WTC11 (cell line): ENCODE data around the gene TYSND1. TPM values are rescaled to one million over a fixed set of nuclear protein-coding genes. Genes with fewer than 3 reads are reported as not detected.

ENCODE experiments used
- ATAC-seq: fragments of 200-7000 bp; cut with Tn5 transposase; 2 replicates; pipeline ENCODE4 v1.10.0; 2021; ENCODE audit warnings: mild to moderate bottlenecking, moderate library complexity
- CTCF ChIA-PET: fragments of 300-600 bp; sonication (Branson Sonifier 250); formaldehyde crosslinking; loops from one replicate; lab custom pipeline; 2021; ENCODE audit warnings: antibody characterized with exemption; lab: Charles Lee
- POLR2A ChIA-PET: fragments of 350-600 bp; sonication (Branson Sonifier 250); formaldehyde crosslinking; loops from one replicate; lab custom pipeline; 2021; ENCODE audit warnings: antibody characterized with exemption; lab: Charles Lee
- DNase-seq: peaks from one replicate; pipeline ENCODE4 v3.0.0; 2021; ENCODE audit warnings: low spot score
- H3K27ac Mint-ChIP-seq: 2 replicates; pipeline ENCODE4 v1.8.0; 2021; ENCODE audit warnings: mixed read lengths
- H3K27me3 Mint-ChIP-seq: 2 replicates; pipeline ENCODE4 v1.8.0; 2021; ENCODE audit warnings: low read depth, mild to moderate bottlenecking, moderate library complexity, mixed read lengths
- H3K36me3 Mint-ChIP-seq: 2 replicates; pipeline ENCODE4 v1.8.0; 2021; ENCODE audit warnings: mixed read lengths
- H3K4me1 Mint-ChIP-seq: 2 replicates; pipeline ENCODE4 v1.8.0; 2022; ENCODE audit warnings: mixed read lengths
- H3K4me3 Mint-ChIP-seq: 2 replicates; pipeline ENCODE4 v1.8.0; 2021; ENCODE audit warnings: mild to moderate bottlenecking, moderate library complexity, mixed read lengths
- H3K9me3 Mint-ChIP-seq: 2 replicates; pipeline ENCODE4 v1.8.0; 2021; ENCODE audit warnings: mixed read lengths
- ARID4B ChIP-seq: sonication (generic); formaldehyde crosslinking; IDR thresholded peaks from 2 replicates; pipeline ENCODE4 v1.8.0; 2023; ENCODE audit warnings: missing genetic modification reagents, mild to moderate bottlenecking, borderline replicate concordance
- ATF2 ChIP-seq: sonication (generic); formaldehyde crosslinking; IDR thresholded peaks from 2 replicates; pipeline ENCODE4 v1.8.1; 2022; ENCODE audit warnings: low read depth, missing genetic modification reagents, borderline replicate concordance
- CBFB ChIP-seq: sonication (generic); formaldehyde crosslinking; IDR thresholded peaks from 2 replicates; pipeline ENCODE4 v1.8.1; 2022; ENCODE audit warnings: mild to moderate bottlenecking, low read depth, missing genetic modification reagents
- CDX4 ChIP-seq: fragments of 250-450 bp; sonication (Bioruptor Pico); IDR thresholded peaks from 2 replicates; pipeline ENCODE4 v1.9.0; 2021; ENCODE audit warnings: moderate library complexity, mild to moderate bottlenecking, inconsistent platforms, borderline replicate concordance
- ELF4 ChIP-seq: sonication (generic); formaldehyde crosslinking; IDR thresholded peaks from 2 replicates; pipeline ENCODE4 v1.8.1; 2022; ENCODE audit warnings: low read depth, mild to moderate bottlenecking, moderate library complexity, missing genetic modification reagents
- ETV6 ChIP-seq: sonication (generic); formaldehyde crosslinking; IDR thresholded peaks from 2 replicates; pipeline ENCODE4 v1.8.1; 2022; ENCODE audit warnings: mild to moderate bottlenecking, missing genetic modification reagents
- FOXK1 ChIP-seq: sonication (generic); formaldehyde crosslinking; IDR thresholded peaks from 2 replicates; pipeline ENCODE4 v1.8.0; 2022; ENCODE audit warnings: mild to moderate bottlenecking, moderate library complexity, missing genetic modification reagents
- GRHL2 ChIP-seq: fragments of 250-450 bp; sonication (Bioruptor Pico); IDR thresholded peaks from 2 replicates; pipeline ENCODE4 v1.8.0; 2022; ENCODE audit warnings: mild to moderate bottlenecking, moderate library complexity; ENCODE audit not compliant: insufficient replicate concordance, severe bottlenecking
- GTF2I ChIP-seq: fragments of 250-450 bp; sonication (Bioruptor Pico); conservative IDR thresholded peaks from 2 replicates; pipeline ENCODE4 v1.4.0; 2021; ENCODE audit warnings: mild to moderate bottlenecking
- HMGXB4 ChIP-seq: sonication (generic); formaldehyde crosslinking; IDR thresholded peaks from 2 replicates; pipeline ENCODE4 v1.8.1; 2023; ENCODE audit warnings: mild to moderate bottlenecking, moderate library complexity, missing genetic modification reagents
- IRF2 ChIP-seq: sonication (generic); formaldehyde crosslinking; IDR thresholded peaks from 2 replicates; pipeline ENCODE4 v1.8.0; 2022; ENCODE audit warnings: low read depth, missing genetic modification reagents, borderline replicate concordance
- NFYB ChIP-seq: sonication (generic); formaldehyde crosslinking; conservative IDR thresholded peaks from 2 replicates; pipeline ENCODE4 v1.8.0; 2022; ENCODE audit warnings: low read depth, missing genetic modification reagents
- NR1H2 ChIP-seq: sonication (generic); formaldehyde crosslinking; IDR thresholded peaks from 2 replicates; pipeline ENCODE4 v1.9.0; 2021; ENCODE audit warnings: mild to moderate bottlenecking, moderate library complexity, missing genetic modification reagents
- RELA ChIP-seq: sonication (generic); formaldehyde crosslinking; IDR thresholded peaks from 2 replicates; pipeline ENCODE4 v1.8.1; 2022; ENCODE audit warnings: missing genetic modification reagents, mild to moderate bottlenecking, borderline replicate concordance
- SMAD3 ChIP-seq: sonication (generic); formaldehyde crosslinking; IDR thresholded peaks from 2 replicates; pipeline ENCODE4 v1.8.0; 2022; ENCODE audit warnings: missing genetic modification reagents, mild to moderate bottlenecking, borderline replicate concordance
- SMAD4 ChIP-seq: sonication (generic); formaldehyde crosslinking; IDR thresholded peaks from 2 replicates; pipeline ENCODE4 v1.8.0; 2022; ENCODE audit warnings: mild to moderate bottlenecking, missing genetic modification reagents
- TCF7 ChIP-seq: sonication (generic); formaldehyde crosslinking; IDR thresholded peaks from 2 replicates; pipeline ENCODE4 v1.8.0; 2022; ENCODE audit warnings: mild to moderate bottlenecking, low read depth, missing genetic modification reagents, moderate library complexity
- TP53 ChIP-seq: sonication (generic); formaldehyde crosslinking; IDR thresholded peaks from 2 replicates; pipeline ENCODE4 v1.8.1; 2023; ENCODE audit warnings: mild to moderate bottlenecking, missing genetic modification reagents
- ZMAT4 ChIP-seq: fragments of 250-450 bp; sonication (Bioruptor Pico); IDR thresholded peaks from 2 replicates; pipeline ENCODE4 v1.9.0; 2021; ENCODE audit warnings: mild to moderate bottlenecking
- ZNF317 ChIP-seq: sonication (generic); formaldehyde crosslinking; IDR thresholded peaks from 2 replicates; pipeline ENCODE4 v1.8.1; 2023; ENCODE audit warnings: low read depth, mild to moderate bottlenecking, moderate library complexity, missing genetic modification reagents, borderline replicate concordance
- ZNF396 ChIP-seq: fragments of 250-450 bp; sonication (Bioruptor Pico); IDR thresholded peaks from 2 replicates; pipeline ENCODE4 v1.8.0; 2021; ENCODE audit warnings: mild to moderate bottlenecking, moderate library complexity, borderline replicate concordance
- ZNF416 ChIP-seq: fragments of 250-450 bp; sonication (Bioruptor Pico); IDR thresholded peaks from 2 replicates; pipeline ENCODE4 v1.9.0; 2021; ENCODE audit warnings: mild to moderate bottlenecking, inconsistent platforms
- ZSCAN18 ChIP-seq: fragments of 250-450 bp; sonication (Bioruptor Pico); IDR thresholded peaks from 2 replicates; pipeline ENCODE4 v2.1.2; 2022; ENCODE audit warnings: mild to moderate bottlenecking, moderate library complexity
- total RNA-seq: library from RNA; stranded (reverse); gene quantifications from 3 replicates; pipeline ENCODE4 v1.2.3, GENCODE V29; 2021

Gene TYSND1
- total RNA-seq, 1 experiment from 2014 or later, result 18.9 TPM

GRCh38 chr10:70093335-70093944 is 53.1 kb downstream of the TYSND1 start:
- ATAC-seq (no peak), DNase-seq (no peak)
- TF ChIP-seq ATF2 (CRISPR knock-in tag) (no peak), GTF2I (no peak), CBFB (CRISPR knock-in tag) (no peak), ARID4B (no peak), ZNF416 (CRISPR knock-in tag) (no peak), HMGXB4 (CRISPR knock-in tag) (no peak), IRF2 (no peak)
- ChIA-PET POLR2A (no interaction called here), CTCF (interaction anchor here (0.6 to 1.8 kb wide), 4 partner anchors 14 to 1605 kb away, joined by 3 to 12 read pairs (median 4); no protein-coding TSS in a partner anchor)
- H3K4me3 Mint-ChIP-seq, result no peak overlapping the region
- H3K4me1 Mint-ChIP-seq, result no peaks in the 10 kb centered on the region
- H3K9me3 Mint-ChIP-seq, result no peaks in the 10 kb centered on the region
- peaks cover 26% of the 10 kb centered on the region for H3K36me3 Mint-ChIP-seq
- H3K27ac Mint-ChIP-seq, result no peak overlapping the region
- H3K27me3 Mint-ChIP-seq, result no peaks in the 10 kb centered on the region

- H3K27me3 Mint-ChIP-seq, result no peaks in the 10 kb centered on the region
- H3K27ac Mint-ChIP-seq, result no peak overlapping the region
- ChIA-PET CTCF (interaction anchor here (0.7 kb wide), 1 partner anchor 357 kb away, joined by 3 read pairs; no protein-coding TSS in a partner anchor), POLR2A (no interaction called here)
- H3K4me3 Mint-ChIP-seq, result no peak overlapping the region
- no peak for ATAC-seq
- no peak for TF ChIP-seq NR1H2 (CRISPR knock-in tag)
- no peak for TF ChIP-seq TP53 (CRISPR knock-in tag)
- no peak for TF ChIP-seq FOXK1 (CRISPR knock-in tag)
- no peak for TF ChIP-seq ZNF317 (CRISPR knock-in tag)
- no peak for TF ChIP-seq ETV6 (CRISPR knock-in tag)
- no peak for TF ChIP-seq IRF2
- no peak for TF ChIP-seq ZNF396 (CRISPR knock-in tag)
- TF ChIP-seq ZMAT4 (CRISPR knock-in tag), result no peak
- TF ChIP-seq SMAD4 (CRISPR knock-in tag), result no peak
- no peak for TF ChIP-seq RELA (CRISPR knock-in tag)
- TF ChIP-seq GTF2I, result no peak
- no peak for TF ChIP-seq ZSCAN18 (CRISPR knock-in tag)
- TF ChIP-seq HMGXB4 (CRISPR knock-in tag), result no peak
- TF ChIP-seq ELF4 (CRISPR knock-in tag), result no peak
- no peak for TF ChIP-seq NFYB (CRISPR knock-in tag)
- no peak for TF ChIP-seq SMAD3 (CRISPR knock-in tag)
- no peak for TF ChIP-seq TCF7
- no peak for TF ChIP-seq CDX4
- no peak for TF ChIP-seq GRHL2 (CRISPR knock-in tag)
- no peak for DNase-seq
- no peaks in the 10 kb centered on the region for H3K9me3 Mint-ChIP-seq
- H3K36me3 Mint-ChIP-seq, result peaks cover 26% of the 10 kb centered on the region
- H3K4me1 Mint-ChIP-seq, result no peaks in the 10 kb centered on the region
Measured at GRCh38 chr10:70092389-70092718, 54.1 kb downstream of the TYSND1 start.
